Measurements from ENCODE around the gene THAP4. TPM values are rescaled to one million over a fixed set of nuclear protein-coding genes. Genes with fewer than 3 reads are reported as not detected.
A peak's percentile ranks its signal among the peaks of the same experiment; 100 is the strongest.

THAP4 gene
- total and polyA plus RNA-seq, 2 of the 13 experiments (the other 11 are each of a cell fraction or from before 2014, with no cell fraction given): 59.7 to 75.7 TPM

DNA sequence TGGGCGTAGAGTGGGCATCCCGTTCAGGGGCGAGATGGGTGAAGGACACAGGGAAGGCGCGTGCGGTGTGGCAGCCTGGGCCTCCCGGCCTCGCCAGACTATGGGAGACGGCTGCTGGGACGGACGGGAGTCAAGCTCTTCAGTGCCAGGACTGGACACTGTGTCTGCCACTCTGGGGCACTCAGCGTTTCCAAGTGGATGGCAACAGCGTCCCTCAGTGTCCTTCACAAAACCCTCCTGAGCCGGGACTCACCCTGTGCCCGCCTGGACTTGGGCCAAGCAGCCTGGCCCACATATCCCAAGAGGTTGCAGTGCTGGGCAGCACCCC is 94.7 kb downstream of the THAP4 start:
- no peak overlapping the region for H3K4me3 ChIP-seq (replicated peaks in 1 of 3; ENCODE audit: insufficient read depth in 1 of 3, low read depth in 2 of 3, low read length in 3 of 3)
- H3K4me1 ChIP-seq (ENCODE audit: insufficient read depth, low read length): peaks cover 50% of the 10 kb centered on the region
- FAIRE-seq: no peak
- BruUV-seq (replicated peaks): no TSS peak
- H3K4me2 ChIP-seq (ENCODE audit: low read depth, low read length): no peak overlapping the region
- intact Hi-C loops (cut with micrococcal nuclease; ENCODE audit: unreplicated experiment): no loop called here
- no peaks in the 10 kb centered on the region for H3K9me3 ChIP-seq (ENCODE audit: low read length)
- DNase-seq (ENCODE audit: low spot score): no peak
- no peak overlapping the region for H3K27ac ChIP-seq (ENCODE audit: extremely low read length, insufficient read depth, low read length)
- no peaks in the 10 kb centered on the region for H3K36me3 ChIP-seq (replicated peaks in 1 of 2; ENCODE audit: control insufficient read depth in 1 of 2, insufficient read depth in 2 of 2, low read length in 2 of 2)
- ATAC-seq: no peak
- H2AFZ ChIP-seq (ENCODE audit: low read length): no peak overlapping the region
- in situ Hi-C loops (cut with HindIII; ENCODE audit: extremely low pct_ligation_motif_present, low pct_unique_long_range_greater_than_20kb): no loop called here
- H3K27me3 ChIP-seq (ENCODE audit: control insufficient read depth in 1 of 2, insufficient read depth in 2 of 2, low read length in 2 of 2): peaks cover 4 to 29% of the 10 kb centered on the region in 2 experiments; a peak in 4 of 5 replicates
- POLR2A ChIA-PET: interaction anchor here (1.1 kb wide), 1 partner anchor 9 kb away, joined by 3 read pairs; no protein-coding TSS in a partner anchor
- H3K9ac ChIP-seq (ENCODE audit: insufficient read depth, low read depth, low read length): no peak overlapping the region
- H3K79me2 ChIP-seq (ENCODE audit: insufficient read depth, low read length): no peaks in the 10 kb centered on the region
- 75% methylated on average over 15 of the region's 15 CpGs for WGBS (ENCODE audit: low lambda C conversion rate)
- H4K20me1 ChIP-seq (ENCODE audit: insufficient read depth, low read length): no peaks in the 10 kb centered on the region
- CTCF ChIA-PET (ENCODE audit: low intra/inter-chr PET ratio, low total read pairs): no interaction called here
- TF ChIP-seq, protein P1, sequence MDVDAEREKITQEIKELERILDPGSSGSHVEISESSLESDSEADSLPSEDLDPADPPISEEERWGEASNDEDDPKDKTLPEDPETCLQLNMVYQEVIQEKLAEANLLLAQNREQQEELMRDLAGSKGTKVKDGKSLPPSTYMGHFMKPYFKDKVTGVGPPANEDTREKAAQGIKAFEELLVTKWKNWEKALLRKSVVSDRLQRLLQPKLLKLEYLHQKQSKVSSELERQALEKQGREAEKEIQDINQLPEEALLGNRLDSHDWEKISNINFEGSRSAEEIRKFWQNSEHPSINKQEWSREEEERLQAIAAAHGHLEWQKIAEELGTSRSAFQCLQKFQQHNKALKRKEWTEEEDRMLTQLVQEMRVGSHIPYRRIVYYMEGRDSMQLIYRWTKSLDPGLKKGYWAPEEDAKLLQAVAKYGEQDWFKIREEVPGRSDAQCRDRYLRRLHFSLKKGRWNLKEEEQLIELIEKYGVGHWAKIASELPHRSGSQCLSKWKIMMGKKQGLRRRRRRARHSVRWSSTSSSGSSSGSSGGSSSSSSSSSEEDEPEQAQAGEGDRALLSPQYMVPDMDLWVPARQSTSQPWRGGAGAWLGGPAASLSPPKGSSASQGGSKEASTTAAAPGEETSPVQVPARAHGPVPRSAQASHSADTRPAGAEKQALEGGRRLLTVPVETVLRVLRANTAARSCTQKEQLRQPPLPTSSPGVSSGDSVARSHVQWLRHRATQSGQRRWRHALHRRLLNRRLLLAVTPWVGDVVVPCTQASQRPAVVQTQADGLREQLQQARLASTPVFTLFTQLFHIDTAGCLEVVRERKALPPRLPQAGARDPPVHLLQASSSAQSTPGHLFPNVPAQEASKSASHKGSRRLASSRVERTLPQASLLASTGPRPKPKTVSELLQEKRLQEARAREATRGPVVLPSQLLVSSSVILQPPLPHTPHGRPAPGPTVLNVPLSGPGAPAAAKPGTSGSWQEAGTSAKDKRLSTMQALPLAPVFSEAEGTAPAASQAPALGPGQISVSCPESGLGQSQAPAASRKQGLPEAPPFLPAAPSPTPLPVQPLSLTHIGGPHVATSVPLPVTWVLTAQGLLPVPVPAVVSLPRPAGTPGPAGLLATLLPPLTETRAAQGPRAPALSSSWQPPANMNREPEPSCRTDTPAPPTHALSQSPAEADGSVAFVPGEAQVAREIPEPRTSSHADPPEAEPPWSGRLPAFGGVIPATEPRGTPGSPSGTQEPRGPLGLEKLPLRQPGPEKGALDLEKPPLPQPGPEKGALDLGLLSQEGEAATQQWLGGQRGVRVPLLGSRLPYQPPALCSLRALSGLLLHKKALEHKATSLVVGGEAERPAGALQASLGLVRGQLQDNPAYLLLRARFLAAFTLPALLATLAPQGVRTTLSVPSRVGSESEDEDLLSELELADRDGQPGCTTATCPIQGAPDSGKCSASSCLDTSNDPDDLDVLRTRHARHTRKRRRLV (CRISPR knock-in tag; IDR thresholded peaks at IDR 0.05): no peak
- peak; percentile 86 for TF ChIP-seq HNRNPL (IDR thresholded peaks at IDR 0.05; ENCODE audit: low read depth, low read length)
- TF ChIP-seq HIC2 (CRISPR knock-in tag; IDR thresholded peaks at IDR 0.05; ENCODE audit: low read depth): 0 out of 2 replicates have a peak, but pooled peaks have one; percentile 51
- TF ChIP-seq TBX3 (IDR thresholded peaks at IDR 0.05; ENCODE audit: borderline replicate concordance): no peak
- TF ChIP-seq, protein P2, sequence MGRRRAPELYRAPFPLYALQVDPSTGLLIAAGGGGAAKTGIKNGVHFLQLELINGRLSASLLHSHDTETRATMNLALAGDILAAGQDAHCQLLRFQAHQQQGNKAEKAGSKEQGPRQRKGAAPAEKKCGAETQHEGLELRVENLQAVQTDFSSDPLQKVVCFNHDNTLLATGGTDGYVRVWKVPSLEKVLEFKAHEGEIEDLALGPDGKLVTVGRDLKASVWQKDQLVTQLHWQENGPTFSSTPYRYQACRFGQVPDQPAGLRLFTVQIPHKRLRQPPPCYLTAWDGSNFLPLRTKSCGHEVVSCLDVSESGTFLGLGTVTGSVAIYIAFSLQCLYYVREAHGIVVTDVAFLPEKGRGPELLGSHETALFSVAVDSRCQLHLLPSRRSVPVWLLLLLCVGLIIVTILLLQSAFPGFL (CRISPR knock-in tag; IDR thresholded peaks at IDR 0.05): no peak
- TF ChIP-seq ATF5 (CRISPR knock-in tag; IDR thresholded peaks at IDR 0.05; ENCODE audit: low read depth): no peak
- TF ChIP-seq ZNF766 (CRISPR knock-in tag; IDR thresholded peaks at IDR 0.05; ENCODE audit: borderline replicate concordance): no peak
- TF ChIP-seq, protein P3, sequence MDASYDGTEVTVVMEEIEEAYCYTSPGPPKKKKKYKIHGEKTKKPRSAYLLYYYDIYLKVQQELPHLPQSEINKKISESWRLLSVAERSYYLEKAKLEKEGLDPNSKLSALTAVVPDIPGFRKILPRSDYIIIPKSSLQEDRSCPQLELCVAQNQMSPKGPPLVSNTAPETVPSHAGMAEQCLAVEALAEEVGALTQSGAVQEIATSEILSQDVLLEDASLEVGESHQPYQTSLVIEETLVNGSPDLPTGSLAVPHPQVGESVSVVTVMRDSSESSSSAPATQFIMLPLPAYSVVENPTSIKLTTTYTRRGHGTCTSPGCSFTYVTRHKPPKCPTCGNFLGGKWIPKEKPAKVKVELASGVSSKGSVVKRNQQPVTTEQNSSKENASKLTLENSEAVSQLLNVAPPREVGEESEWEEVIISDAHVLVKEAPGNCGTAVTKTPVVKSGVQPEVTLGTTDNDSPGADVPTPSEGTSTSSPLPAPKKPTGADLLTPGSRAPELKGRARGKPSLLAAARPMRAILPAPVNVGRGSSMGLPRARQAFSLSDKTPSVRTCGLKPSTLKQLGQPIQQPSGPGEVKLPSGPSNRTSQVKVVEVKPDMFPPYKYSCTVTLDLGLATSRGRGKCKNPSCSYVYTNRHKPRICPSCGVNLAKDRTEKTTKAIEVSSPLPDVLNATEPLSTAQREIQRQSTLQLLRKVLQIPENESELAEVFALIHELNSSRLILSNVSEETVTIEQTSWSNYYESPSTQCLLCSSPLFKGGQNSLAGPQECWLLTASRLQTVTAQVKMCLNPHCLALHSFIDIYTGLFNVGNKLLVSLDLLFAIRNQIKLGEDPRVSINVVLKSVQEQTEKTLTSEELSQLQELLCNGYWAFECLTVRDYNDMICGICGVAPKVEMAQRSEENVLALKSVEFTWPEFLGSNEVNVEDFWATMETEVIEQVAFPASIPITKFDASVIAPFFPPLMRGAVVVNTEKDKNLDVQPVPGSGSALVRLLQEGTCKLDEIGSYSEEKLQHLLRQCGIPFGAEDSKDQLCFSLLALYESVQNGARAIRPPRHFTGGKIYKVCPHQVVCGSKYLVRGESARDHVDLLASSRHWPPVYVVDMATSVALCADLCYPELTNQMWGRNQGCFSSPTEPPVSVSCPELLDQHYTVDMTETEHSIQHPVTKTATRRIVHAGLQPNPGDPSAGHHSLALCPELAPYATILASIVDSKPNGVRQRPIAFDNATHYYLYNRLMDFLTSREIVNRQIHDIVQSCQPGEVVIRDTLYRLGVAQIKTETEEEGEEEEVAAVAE (CRISPR knock-in tag; IDR thresholded peaks at IDR 0.05; ENCODE audit: borderline replicate concordance): no peak
